ENCODE data around the gene CEP250.
"Not testable (repeated sequence)": the region's sequence is repeated elsewhere in the genome, so short reads cannot be mapped to it uniquely, and the experiment has no call there.

The CEP250 gene

DNA sequence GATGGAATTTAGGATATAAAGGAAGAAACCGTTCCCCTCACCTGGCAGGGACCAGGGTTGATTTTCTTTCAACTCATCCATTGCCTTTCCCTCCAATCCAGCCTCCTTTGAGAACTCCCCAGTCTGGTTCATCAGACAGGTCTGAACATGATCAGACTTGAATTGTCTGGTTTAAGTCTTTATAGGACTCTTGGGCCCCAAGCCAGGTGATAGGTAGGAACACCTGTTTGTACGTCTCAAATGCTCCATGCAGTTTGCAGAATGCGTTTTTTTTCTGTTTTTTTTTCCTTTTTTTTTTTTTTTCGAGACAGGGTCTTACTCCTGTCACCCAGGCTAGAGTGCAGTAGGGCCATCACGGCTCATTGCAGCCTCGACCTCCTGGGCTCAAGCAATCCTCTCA lies 4.1 kb upstream of the CEP250 start:
- in situ Hi-C loops (cut with MboI; ENCODE audit: low sequenced_read_pairs): no loop called here

DNA sequence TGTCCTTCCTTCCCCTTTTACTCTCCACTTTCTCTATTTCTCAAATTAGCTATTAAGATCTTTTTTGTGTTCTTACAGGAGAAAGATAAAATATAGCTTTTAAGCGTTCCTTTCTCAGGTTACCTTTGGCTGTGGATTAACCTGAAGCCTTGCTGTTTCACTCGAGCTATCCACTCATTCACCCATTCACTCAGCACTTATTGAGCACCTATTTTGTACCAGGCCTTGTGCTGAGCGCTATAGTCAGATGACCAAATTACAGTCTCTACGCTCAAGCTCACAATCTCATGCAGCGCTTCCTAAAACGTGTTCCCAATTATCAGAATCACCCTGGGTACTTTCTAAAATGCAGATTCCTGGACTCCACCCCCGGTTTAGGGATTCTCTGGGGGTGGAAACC lies 1.8 kb upstream of the CEP250 start:
- in situ Hi-C loops (cut with MboI; ENCODE audit: low sequenced_read_pairs): no loop called here

DNA sequence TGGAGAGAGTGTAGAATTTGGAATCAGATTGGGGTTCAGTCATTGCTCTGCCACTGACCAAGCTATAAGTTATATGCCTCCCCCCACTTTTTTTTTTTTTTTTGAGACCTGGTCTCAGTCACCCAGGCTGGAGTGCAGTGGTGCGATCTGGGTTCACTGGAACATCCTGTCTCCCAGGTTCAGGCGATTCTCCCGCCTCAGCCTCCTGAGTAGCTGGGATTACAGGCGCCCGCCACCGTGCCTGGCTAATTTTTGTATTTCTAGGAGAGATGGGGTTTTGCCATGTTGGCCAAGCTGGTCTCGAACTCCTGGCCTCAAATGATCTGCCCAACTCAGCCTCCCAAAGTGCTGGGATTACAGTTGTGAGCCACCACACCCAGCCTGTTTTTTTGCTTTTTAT lies 1.3 kb downstream of the CEP250 start:
- in situ Hi-C loops (cut with MboI; ENCODE audit: low sequenced_read_pairs): not testable (repeated sequence)

DNA sequence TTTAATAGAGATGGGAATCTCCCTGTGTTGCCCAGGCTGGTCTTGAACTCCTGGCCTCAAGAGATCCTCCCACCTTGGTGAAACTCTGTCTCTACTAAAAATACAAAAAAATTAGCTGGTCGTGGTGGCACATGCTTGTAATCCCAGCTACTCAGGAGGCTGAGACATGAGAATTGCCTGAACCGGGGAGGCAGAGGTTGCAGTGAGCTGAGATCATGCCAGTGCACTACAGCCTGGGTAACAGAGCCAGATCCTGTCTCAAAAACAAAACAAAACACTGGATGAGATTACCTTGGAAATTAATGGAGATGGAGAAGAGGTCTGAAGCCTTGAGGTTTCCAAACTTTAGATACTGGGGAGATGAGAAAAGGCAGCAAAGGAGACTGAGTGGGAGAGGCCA lies 2.1 kb downstream of the CEP250 start:
- in situ Hi-C loops (cut with MboI; ENCODE audit: low sequenced_read_pairs): not testable (repeated sequence)

GRCh38 chr20:35458388-35458787 lies 3.0 kb downstream of the CEP250 start:
- in situ Hi-C loops (cut with MboI; ENCODE audit: low sequenced_read_pairs): no loop called here

DNA sequence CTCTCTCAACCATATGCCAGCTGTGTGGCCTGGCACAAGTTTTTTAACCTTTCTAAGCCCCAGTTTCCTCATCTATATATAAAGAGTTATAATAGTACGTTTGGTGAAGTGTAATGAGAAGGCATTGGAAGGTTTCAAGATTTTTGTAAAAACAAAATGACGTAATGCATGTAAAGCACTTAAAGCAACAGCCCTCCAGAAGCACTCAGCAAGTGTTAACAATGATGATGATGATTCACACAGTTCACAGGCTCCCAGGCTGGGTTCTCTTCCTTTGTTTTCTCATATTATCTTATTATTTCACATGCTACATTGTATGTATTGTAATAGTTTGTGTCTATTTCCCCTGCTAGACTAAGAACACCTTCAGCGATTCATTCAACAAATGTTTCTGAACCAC lies 6.2 kb downstream of the CEP250 start:
- in situ Hi-C loops (cut with MboI; ENCODE audit: low sequenced_read_pairs): no loop called here

DNA sequence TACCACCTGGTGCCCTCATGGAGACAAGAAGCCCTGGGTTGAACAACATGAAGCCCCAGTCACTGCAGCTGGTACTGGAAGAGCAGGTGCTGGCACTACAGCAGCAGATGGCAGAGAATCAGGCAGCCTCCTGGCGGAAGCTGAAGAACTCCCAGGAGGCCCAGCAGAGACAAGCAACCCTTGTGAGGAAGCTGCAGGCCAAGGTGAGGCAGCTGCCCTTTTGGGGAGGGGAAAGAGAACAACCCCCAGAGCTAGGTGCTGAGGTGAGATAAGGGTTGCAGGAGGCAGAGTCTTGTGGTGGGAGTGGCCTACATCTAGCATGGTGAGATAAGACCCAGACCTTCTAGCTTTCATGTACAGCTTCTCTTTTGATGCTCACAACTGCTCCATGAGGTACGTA lies 7.0 kb downstream of the CEP250 start:
- in situ Hi-C loops (cut with MboI; ENCODE audit: low sequenced_read_pairs): no loop called here

DNA sequence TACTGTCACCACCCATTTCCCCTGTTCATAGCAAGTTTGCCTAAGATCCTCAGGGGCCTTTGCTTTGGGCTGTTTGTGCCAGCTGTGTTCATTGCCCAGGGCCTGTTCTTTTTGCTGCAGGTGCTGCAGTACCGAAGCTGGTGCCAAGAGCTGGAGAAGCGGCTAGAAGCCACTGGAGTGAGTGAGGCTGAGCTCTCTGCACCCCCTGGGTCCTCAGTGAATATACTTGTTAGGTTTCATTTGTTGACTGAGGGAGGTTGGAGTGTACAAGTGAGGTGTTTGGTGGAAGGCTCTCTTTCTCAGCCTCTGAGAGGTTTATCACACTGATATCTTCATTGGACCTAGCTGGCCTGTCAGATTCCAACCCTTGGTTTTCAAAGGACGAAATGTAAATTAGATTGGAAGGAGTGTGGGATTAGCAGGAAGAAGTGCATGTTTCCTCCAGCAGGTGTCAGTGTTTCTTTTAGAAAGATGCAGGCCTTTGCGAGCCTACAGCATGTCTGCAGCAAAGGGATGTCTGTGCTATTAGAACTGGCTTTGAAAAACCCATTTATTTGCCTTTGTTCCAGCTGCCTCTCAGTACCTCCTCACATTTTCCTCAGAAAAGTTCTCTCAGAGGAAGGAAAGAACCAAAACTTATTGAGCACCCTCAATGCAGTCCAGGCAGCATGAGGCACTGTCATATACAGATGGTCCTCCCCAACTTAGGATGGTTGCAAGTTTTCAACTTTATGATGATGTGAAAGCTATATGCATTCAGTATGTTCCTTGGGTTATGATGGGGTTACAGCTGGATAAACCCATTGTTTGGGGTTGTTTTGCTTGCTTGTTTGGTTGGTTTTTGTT lies 8.3 kb downstream of the CEP250 start:
- in situ Hi-C loops (cut with MboI; ENCODE audit: low sequenced_read_pairs): no loop called here

DNA sequence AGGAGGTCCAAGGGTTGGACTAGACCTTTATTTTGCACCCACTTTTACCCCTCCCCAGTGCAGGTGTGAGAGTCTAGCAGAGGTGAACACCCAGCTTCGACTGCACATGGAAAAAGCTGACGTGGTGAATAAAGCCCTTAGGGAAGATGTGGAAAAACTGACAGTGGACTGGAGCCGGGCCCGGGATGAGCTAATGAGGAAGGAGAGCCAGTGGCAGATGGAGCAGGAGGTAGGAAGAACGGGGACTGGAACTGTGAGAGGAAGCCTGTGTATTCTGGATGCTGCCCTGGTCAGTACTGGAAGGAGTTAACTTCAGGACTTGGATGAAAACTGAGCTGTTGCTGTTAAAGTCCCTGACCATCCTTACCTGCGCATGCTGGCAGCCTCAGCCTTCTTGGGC lies 10.6 kb downstream of the CEP250 start:
- in situ Hi-C loops (cut with MboI; ENCODE audit: low sequenced_read_pairs): no loop called here

DNA sequence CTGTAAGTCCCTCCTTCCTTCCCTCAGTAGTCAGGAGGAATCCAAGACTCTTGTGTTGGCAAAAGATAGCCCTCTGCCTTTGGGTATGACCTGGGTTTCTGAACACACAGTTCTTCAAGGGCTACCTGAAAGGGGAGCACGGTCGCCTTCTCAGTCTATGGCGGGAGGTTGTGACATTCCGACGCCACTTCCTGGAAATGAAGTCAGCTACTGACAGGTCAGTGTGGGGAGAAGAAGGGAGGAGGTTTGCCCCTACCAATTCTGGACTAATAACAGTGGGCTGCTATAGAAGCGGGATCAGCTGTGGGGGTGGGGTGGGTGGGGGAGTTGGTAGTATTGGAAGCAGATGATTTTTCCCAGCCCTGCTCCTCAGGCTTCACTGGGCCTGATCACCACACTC lies 11.5 kb downstream of the CEP250 start:
- in situ Hi-C loops (cut with MboI; ENCODE audit: low sequenced_read_pairs): no loop called here

DNA sequence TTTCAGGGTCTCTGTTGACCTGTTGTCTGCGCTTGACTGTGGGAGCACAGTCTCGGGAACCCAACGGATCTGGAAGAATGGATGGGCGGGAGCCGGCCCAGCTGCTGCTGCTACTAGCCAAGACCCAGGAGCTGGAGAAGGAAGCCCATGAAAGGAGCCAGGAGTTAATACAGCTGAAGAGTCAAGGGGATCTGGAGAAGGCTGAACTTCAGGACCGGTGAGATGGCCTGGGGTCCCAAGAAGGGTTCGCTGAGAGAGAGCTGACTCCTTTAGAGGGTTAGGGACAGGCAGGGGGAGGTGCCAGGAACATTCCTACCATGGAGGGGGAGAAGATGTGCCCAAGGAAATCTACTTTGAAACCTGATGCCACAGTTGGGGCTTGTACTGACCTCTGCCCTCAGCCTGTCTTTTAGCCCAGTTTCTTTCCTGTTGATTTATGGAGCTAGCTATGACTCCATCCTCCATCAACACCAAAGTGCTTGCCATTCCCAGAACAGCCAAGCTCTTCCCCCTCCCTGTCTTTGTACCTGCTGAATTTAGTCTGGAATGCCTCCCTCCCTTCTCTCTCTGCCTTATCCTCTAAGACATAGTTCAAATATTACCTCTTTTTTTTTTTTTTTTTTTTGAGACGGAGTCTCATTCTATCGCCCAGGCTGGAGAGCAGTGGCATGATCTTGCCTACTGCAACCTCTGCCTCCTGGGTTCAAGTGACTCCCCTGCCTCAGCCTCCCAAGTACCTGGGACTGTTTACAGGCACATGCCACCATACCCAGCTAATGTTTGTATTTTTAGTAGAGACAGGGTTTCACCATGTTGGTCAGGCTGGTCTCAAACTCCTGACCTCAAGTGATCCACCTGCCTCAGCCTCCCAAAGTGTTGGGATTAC lies 12.2 kb downstream of the CEP250 start:
- in situ Hi-C loops (cut with MboI; ENCODE audit: low sequenced_read_pairs): no loop called here

DNA sequence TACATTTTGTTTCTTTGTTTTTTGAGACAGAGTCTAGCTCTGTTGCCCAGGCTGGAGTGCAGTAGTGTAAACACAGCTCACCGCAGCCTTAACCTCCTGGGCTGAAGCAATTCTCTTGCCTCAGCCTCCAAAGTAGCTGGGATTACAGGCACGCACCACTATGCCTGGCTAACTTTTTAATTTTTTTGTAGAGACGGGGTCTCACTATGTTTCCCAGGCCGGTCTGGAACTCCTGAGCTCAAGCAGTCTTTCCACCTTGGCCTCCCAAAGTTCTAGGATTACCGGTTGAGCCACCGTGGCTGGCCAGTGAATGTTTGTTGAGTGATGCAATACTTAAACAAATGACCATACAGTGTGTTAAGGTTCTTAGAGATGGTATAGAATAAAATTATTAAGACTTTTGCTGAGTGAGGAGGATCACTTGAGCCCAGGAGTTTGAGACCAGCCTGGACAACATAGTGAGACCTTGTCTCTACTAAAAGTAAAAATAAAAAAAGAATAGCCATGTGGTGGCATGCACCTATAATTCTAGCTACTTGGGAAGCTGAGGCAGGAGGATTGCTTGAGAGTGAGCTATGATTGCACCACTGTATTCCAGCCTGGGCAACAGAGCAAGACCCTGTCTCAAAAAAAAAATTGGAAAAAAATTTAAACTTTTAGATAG lies 13.4 kb downstream of the CEP250 start:
- in situ Hi-C loops (cut with MboI; ENCODE audit: low sequenced_read_pairs): no loop called here

GRCh38 chr20:35472209-35472608 lies 16.8 kb downstream of the CEP250 start:
- in situ Hi-C loops (cut with MboI; ENCODE audit: low sequenced_read_pairs): no loop called here

DNA sequence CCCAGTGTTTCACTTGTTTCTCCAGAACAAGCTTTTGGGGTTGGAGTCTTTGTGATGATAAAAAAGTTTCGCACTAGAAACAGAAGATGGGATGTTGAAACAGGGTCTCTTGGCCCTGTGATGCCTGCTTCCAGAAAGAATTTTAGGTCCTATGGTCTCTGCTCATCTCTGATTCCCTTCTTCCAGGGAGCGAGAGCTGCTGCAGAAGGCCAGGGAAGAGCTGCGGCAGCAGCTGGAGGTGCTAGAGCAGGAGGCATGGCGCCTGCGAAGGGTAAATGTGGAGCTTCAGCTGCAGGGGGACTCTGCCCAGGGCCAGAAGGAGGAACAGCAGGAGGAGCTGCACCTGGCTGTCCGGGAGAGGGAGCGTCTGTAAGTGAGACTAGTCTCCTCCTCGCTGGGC lies 18.3 kb downstream of the CEP250 start:
- in situ Hi-C loops (cut with MboI; ENCODE audit: low sequenced_read_pairs): no loop called here

DNA sequence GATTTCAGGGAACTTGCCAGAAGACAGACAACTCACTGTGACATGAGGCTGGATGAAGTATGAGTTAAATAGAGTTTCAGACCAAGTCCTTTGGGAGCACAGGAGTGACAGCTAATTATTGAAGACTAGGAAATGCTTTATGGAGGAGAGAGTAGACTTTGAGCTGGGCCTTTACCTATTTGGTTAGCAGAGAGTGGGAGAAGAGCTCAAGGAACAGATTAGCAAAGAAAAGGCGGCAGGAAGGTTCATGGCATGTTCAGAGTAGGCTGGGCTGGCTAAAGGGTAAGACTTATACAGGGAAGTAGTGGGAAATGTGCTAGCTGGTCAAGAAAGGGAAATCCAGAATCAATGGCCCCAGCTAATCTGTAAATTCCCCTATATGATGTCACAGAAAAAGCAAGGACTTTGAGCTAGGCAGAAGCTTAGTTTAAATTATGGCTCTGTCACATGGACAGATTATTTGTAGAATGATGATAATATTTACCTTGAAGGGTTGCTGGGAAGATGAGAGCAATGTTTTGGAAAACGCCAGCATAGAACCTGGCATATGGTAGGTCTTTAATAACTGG lies 19.0 kb downstream of the CEP250 start:
- in situ Hi-C loops (cut with MboI; ENCODE audit: low sequenced_read_pairs): no loop called here

GRCh38 chr20:35476288-35476687 lies 20.9 kb downstream of the CEP250 start:
- in situ Hi-C loops (cut with MboI; ENCODE audit: low sequenced_read_pairs): no loop called here

- in situ Hi-C loops (cut with MboI; ENCODE audit: low sequenced_read_pairs): no loop called here
These were observed 23.5 kb downstream of the CEP250 start for GRCh38 chr20:35478804-35479472.

DNA sequence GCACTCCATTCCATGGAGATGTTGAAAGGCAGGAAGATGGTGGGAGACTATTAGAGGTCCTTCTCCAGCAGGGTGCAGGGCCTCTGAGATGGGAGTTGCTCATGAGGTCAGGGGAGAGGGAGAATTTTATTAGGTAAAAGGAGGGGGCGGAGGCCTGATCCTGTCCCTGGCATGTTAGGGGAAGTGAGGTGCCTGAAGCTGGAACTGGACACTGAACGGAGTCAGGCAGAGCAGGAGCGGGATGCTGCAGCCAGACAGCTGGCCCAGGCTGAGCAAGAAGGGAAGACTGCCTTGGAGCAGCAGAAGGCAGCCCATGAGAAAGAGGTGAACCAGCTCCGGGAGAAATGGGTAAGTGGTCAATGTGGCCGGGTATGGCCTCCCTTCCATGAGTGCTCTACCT lies 24.4 kb downstream of the CEP250 start:
- in situ Hi-C loops (cut with MboI; ENCODE audit: low sequenced_read_pairs): no loop called here

DNA sequence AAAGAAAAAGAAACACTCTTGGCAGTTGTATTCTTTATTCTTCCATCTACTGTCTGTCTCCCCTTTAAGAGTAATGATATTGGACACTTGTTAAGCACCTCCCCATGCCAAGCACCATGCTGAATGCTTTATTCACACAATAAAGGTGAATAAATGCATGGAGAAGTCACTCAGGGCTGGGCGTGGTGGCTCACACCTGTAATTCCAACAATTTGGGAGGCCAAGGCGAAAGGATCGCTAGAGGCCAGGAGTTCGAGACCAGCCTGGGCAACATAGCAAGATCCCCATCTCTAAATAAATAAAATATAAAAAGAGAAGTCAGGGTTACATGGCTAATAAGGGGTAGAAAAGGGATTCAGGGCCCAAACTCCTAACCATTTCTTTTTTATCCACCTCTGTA lies 32.1 kb downstream of the CEP250 start:
- in situ Hi-C loops (cut with MboI; ENCODE audit: low sequenced_read_pairs): no loop called here

DNA sequence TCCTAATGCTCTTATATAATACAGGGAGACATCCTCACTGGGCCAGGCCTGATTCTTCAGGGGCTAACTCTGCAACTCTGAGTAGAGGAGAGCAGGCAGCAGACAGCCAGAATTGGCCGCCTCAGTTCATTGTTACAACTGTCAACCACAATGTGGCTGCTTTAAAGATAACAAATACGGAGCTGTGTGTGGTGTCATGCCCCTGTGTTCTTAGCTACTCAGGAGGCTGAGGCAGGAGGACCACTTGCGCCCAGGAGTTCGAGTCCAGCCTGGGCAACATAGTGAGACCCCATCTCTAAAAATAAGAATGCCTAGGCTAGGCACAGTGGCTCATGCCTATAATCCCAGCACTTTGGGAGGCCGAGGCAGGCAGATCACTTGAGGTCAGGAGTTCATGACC lies 34.3 kb downstream of the CEP250 start:
- in situ Hi-C loops (cut with MboI; ENCODE audit: low sequenced_read_pairs): no loop called here

DNA sequence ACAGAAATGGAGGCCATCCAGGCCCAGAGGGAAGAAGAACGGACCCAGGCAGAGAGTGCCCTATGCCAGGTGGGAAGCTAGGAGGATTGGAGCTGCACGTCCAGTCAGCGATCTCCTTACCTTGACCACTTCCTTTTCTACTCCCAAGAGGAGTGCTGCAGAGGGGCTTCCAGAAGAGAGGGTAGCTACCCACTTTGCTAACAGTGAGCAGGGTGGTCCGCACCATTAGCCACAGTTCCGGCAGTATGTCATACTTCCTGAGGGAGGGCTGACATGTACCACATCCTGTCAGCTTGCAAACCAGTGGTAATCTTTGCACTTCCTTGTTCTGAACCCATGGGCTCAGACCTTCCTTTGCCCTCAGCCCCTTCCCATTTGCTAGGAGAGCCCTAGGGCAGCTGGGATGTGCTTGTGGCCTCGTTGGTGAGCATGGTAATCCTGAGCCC lies 35.4 kb downstream of the CEP250 start:
- in situ Hi-C loops (cut with MboI; ENCODE audit: low sequenced_read_pairs): no loop called here
